Neural cell (in vitro differentiated cells): ENCODE data around the gene MRPS33. TPM values are rescaled to one million over a fixed set of nuclear protein-coding genes. Genes with fewer than 3 reads are reported as not detected.

Source experiments
- polyA plus RNA-seq: library from polyadenylated mRNA; depleted of rRNA; stranded (reverse); fragments of >200 nt; gene quantifications from 2 replicates; pipeline ENCODE4 v1.2.3, GENCODE V29; 2014
- small RNA-seq, 3 experiments: library from RNA; depleted of rRNA; stranded (forward); fragments of <200 nt; gene quantifications; one replicate each; pipeline ENCODE3, GENCODE V24; 2012

MRPS33 gene
- polyA plus RNA-seq, 1 donor from 2014 or later = 68.5 TPM

Small RNA genes within 50 kb of the gene (small RNA-seq; reads per million reads assigned to genes)
- gene RNU4-74P = 0 reads per million in 3 experiments

Other genes starting within 250 kb of the MRPS33 start
- 28.6 and 31.7 TPM in 2 replicates for gene BRAF, start 90.0 kb downstream of the MRPS33 start, polyA plus RNA-seq
- 40.7 and 44.9 TPM in 2 replicates for gene TMEM178B, start 59.1 kb upstream of the MRPS33 start, polyA plus RNA-seq